ENCODE results near the gene LY86. TPM values are rescaled to one million over a fixed set of nuclear protein-coding genes. Genes with fewer than 3 reads are reported as not detected.

Gene LY86
- total RNA-seq, 1 donor from 2014 or later, result 1.2 TPM

- DNase-seq, result no peak
- intact Hi-C loops (cut with micrococcal nuclease), result no loop called here
- TF ChIP-seq CTCF (IDR thresholded peaks at IDR 0.05; ENCODE audit: borderline replicate concordance), result no peak
- Histone ChIP-seq H3K36me3 (no peaks in the 10 kb centered on the region), H3K9me3 (replicated peaks) (peaks cover 18% of the 10 kb centered on the region), H3K4me3 (no peak overlapping the region), H3K27ac (replicated peaks) (no peak overlapping the region), H3K4me1 (no peaks in the 10 kb centered on the region), H3K27me3 (ENCODE audit: low read depth) (no peaks in the 10 kb centered on the region)
These were observed 13.4 kb upstream of the LY86 start for GRCh38 chr6:6575143-6575542.

- Histone ChIP-seq H3K9me3 (replicated peaks) (peaks cover 18% of the 10 kb centered on the region), H3K4me3 (no peak overlapping the region), H3K36me3 (no peaks in the 10 kb centered on the region), H3K27ac (replicated peaks) (no peak overlapping the region), H3K4me1 (no peaks in the 10 kb centered on the region), H3K27me3 (ENCODE audit: low read depth) (no peaks in the 10 kb centered on the region)
- no peak for DNase-seq
- no peak for TF ChIP-seq CTCF (IDR thresholded peaks at IDR 0.05; ENCODE audit: borderline replicate concordance)
- intact Hi-C loops (cut with micrococcal nuclease), result no loop called here
These were observed 10.8 kb upstream of the LY86 start for GRCh38 chr6:6577735-6578134.

- Histone ChIP-seq H3K4me1 (no peaks in the 10 kb centered on the region), H3K36me3 (no peaks in the 10 kb centered on the region), H3K27ac (replicated peaks) (no peak overlapping the region), H3K9me3 (replicated peaks) (peaks cover 10% of the 10 kb centered on the region), H3K4me3 (no peak overlapping the region), H3K27me3 (ENCODE audit: low read depth) (no peaks in the 10 kb centered on the region)
- TF ChIP-seq CTCF (IDR thresholded peaks at IDR 0.05; ENCODE audit: borderline replicate concordance), result no peak
- no peak for DNase-seq
- intact Hi-C loops (cut with micrococcal nuclease), result no loop called here
These were observed 9.2 kb upstream of the LY86 start for GRCh38 chr6:6579281-6579680.

GRCh38 chr6:6580225-6580856 lies 8.2 kb upstream of the LY86 start:
- no peak for TF ChIP-seq CTCF (IDR thresholded peaks at IDR 0.05; ENCODE audit: borderline replicate concordance)
- intact Hi-C loops (cut with micrococcal nuclease), result no loop called here
- no peak for DNase-seq
- Histone ChIP-seq H3K4me1 (no peaks in the 10 kb centered on the region), H3K36me3 (no peaks in the 10 kb centered on the region), H3K9me3 (replicated peaks) (peaks cover 6% of the 10 kb centered on the region), H3K27me3 (ENCODE audit: low read depth) (no peaks in the 10 kb centered on the region), H3K27ac (replicated peaks) (no peak overlapping the region), H3K4me3 (no peak overlapping the region)

- no peak overlapping the region for H3K27ac ChIP-seq (replicated peaks)
These were observed 7.5 kb upstream of the LY86 start for GRCh38 chr6:6581054-6581453.

More at GRCh38 chr6:6581054-6581453, 7.5 kb upstream of the LY86 start:
- TF ChIP-seq CTCF (IDR thresholded peaks at IDR 0.05; ENCODE audit: borderline replicate concordance), result no peak
- Histone ChIP-seq H3K4me3 (no peak overlapping the region), H3K4me1 (no peaks in the 10 kb centered on the region), H3K27me3 (ENCODE audit: low read depth) (no peaks in the 10 kb centered on the region), H3K36me3 (no peaks in the 10 kb centered on the region), H3K9me3 (replicated peaks) (peaks cover 5% of the 10 kb centered on the region)
- intact Hi-C loops (cut with micrococcal nuclease), result no loop called here
- no peak for DNase-seq

All from left ventricle myocardium inferior (tissue), 1 donor.